Measurements from ENCODE around the gene BHLHE41.

GRCh38 chr12:26162174-26162573, 37.3 kb upstream of the BHLHE41 start:
- no peak for TF ChIP-seq CTCF (IDR thresholded peaks at IDR 0.05; ENCODE audit: poor library complexity)
- TF ChIP-seq EZH2 (IDR thresholded peaks at IDR 0.05; ENCODE audit: borderline replicate concordance) = no peak

Measured in hepatocyte (in vitro differentiated cells).